Smooth muscle cell (in vitro differentiated cells): ENCODE data around the gene CFAP43. TPM values are rescaled to one million over a fixed set of nuclear protein-coding genes. Genes with fewer than 3 reads are reported as not detected.

Source experiments
- DNase-seq: peaks from one replicate; lab custom pipeline; 2025; ENCODE audit not compliant: unreplicated experiment; lab: John Stamatoyannopoulos, UW
- H2AFZ ChIP-seq: fragments of 200-600 bp; sonication (generic); 2 replicates; pipeline ENCODE4 v1.6.0; 2016; ENCODE audit warnings: antibody characterized with exemption, low read depth, mild to moderate bottlenecking
- H3F3A ChIP-seq: fragments of 200-600 bp; sonication (generic); 2 replicates; pipeline ENCODE4 v1.6.0; 2017; ENCODE audit warnings: antibody characterized with exemption, low read depth
- H3K27ac ChIP-seq: fragments of 200-600 bp; sonication (generic); 2 replicates; pipeline ENCODE4 v1.5.1; 2016; ENCODE audit warnings: low read depth, mild to moderate bottlenecking
- H3K27me3 ChIP-seq: fragments of 200-600 bp; sonication (generic); 2 replicates; pipeline ENCODE4 v1.6.1; 2016; ENCODE audit warnings: low read depth, mild to moderate bottlenecking
- H3K36me3 ChIP-seq: fragments of 200-600 bp; sonication (generic); 2 replicates; pipeline ENCODE4 v1.5.1; 2016; ENCODE audit warnings: low read depth
- H3K4me1 ChIP-seq: fragments of 200-600 bp; sonication (generic); 2 replicates; pipeline ENCODE4 v1.5.1; 2016; ENCODE audit warnings: low read depth
- H3K4me2 ChIP-seq: fragments of 200-600 bp; sonication (generic); 2 replicates; pipeline ENCODE4 v1.6.0; 2016; ENCODE audit warnings: mild to moderate bottlenecking
- H3K4me3 ChIP-seq: fragments of 200-600 bp; sonication (generic); 2 replicates; pipeline ENCODE4 v1.5.1; 2016; ENCODE audit warnings: mild to moderate bottlenecking
- H3K79me2 ChIP-seq: fragments of 200-600 bp; sonication (generic); 2 replicates; pipeline ENCODE4 v1.6.0; 2016; ENCODE audit warnings: low read depth, mild to moderate bottlenecking
- H3K9ac ChIP-seq: fragments of 200-600 bp; sonication (generic); 2 replicates; pipeline ENCODE4 v1.6.0; 2016; ENCODE audit warnings: low read depth
- H3K9me3 ChIP-seq: fragments of 200-600 bp; sonication (generic); replicated peaks from 2 replicates; pipeline ENCODE4 v1.5.1; 2016; ENCODE audit warnings: low read depth
- H4K20me1 ChIP-seq: fragments of 200-600 bp; sonication (generic); 2 replicates; pipeline ENCODE4 v1.6.0; 2016; ENCODE audit warnings: low read depth
- WGBS: methylation state at CpG from one replicate; pipeline ENCODE4 v1.1.7; 2016; ENCODE audit warnings: low lambda C conversion rate; 5-methylcytosine and 5-hydroxymethylcytosine counted together
- polyA plus RNA-seq: library from polyadenylated mRNA; unstranded; fragments of >200 nt; fragmentation: Nextera tagmentation; extraction: Ambion mirVana; gene quantifications from 2 replicates; pipeline ENCODE4 v1.2.1, GENCODE V29; 2016
- total RNA-seq: library from RNA; depleted of rRNA; stranded (reverse); fragments of >200 nt; gene quantifications from 2 replicates; pipeline ENCODE4 v1.2.3, GENCODE V29; 2014
- TF ChIP-seq, protein P1 (sequence below): fragments of 200-600 bp; sonication (generic); IDR thresholded peaks from 2 replicates; pipeline ENCODE4 v1.5.1; 2017; ENCODE audit warnings: borderline replicate concordance, mild to moderate bottlenecking, antibody characterized with exemption; ENCODE audit not compliant: insufficient read depth, poor library complexity, severe bottlenecking

Gene CFAP43
- total and polyA plus RNA-seq, 2 experiments from 2014 or later: 0.04 to 0.50 TPM

DNA sequence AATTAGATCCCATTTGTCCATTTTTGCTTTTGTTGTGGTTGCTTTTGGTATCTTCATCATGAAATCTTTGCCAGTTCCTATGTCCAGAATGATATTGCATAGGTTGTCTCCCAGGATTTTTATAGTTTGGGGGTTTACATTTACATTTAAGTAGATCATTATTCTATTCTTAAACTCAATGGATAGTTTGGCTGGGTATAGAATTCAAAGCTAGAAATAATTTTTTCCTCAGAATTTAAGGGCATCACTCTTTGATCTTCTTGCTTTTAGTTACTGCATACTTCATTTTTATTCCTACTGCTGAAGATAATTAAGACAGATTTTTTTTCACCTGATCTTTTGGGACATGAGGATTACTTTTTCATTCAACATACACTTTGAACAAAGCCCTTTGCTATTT is 80.4 kb downstream of the CFAP43 start:
- peaks cover 12% of the 10 kb centered on the region for H3K9me3 ChIP-seq
- peaks cover 4% of the 10 kb centered on the region for H3K4me1 ChIP-seq
- no peak overlapping the region for H3K27ac ChIP-seq

DNA sequence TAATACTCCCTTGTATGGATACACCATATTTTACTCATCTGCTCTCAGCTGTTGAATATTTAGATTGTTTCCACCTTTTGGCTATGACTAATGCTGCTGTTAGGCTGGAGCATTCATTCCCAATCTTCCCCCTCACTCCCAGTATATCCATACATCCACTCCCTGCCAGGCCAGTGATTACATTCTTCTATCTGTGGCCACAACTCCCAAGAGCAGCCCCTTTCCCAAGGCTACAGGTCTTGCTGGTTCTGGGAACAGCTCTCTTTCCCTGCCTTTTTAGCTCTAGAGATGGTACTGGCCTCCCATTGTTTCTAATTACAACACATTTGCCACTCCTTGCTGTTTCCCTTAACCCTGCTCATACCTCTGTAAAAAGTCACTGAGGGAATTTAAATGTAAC is 82.0 kb downstream of the CFAP43 start:
- Histone ChIP-seq H2AFZ (no peak overlapping the region), H3K4me3 (no peak overlapping the region), H3K36me3 (no peaks in the 10 kb centered on the region), H3K9me3 (peaks cover 12% of the 10 kb centered on the region), H3F3A (no peaks in the 10 kb centered on the region), H3K4me1 (no peaks in the 10 kb centered on the region), H3K4me2 (no peak overlapping the region), H3K27me3 (peaks cover 5% of the 10 kb centered on the region), H3K27ac (no peak overlapping the region), H4K20me1 (no peaks in the 10 kb centered on the region), H3K79me2 (no peaks in the 10 kb centered on the region), H3K9ac (no peak overlapping the region)
- no peak for DNase-seq
- TF ChIP-seq, protein P1, sequence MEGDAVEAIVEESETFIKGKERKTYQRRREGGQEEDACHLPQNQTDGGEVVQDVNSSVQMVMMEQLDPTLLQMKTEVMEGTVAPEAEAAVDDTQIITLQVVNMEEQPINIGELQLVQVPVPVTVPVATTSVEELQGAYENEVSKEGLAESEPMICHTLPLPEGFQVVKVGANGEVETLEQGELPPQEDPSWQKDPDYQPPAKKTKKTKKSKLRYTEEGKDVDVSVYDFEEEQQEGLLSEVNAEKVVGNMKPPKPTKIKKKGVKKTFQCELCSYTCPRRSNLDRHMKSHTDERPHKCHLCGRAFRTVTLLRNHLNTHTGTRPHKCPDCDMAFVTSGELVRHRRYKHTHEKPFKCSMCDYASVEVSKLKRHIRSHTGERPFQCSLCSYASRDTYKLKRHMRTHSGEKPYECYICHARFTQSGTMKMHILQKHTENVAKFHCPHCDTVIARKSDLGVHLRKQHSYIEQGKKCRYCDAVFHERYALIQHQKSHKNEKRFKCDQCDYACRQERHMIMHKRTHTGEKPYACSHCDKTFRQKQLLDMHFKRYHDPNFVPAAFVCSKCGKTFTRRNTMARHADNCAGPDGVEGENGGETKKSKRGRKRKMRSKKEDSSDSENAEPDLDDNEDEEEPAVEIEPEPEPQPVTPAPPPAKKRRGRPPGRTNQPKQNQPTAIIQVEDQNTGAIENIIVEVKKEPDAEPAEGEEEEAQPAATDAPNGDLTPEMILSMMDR: no peak

More for the DNA sequence above, 80.4 kb downstream of the CFAP43 start:
- Histone ChIP-seq H3K79me2 (no peaks in the 10 kb centered on the region), H3K9ac (no peak overlapping the region), H3K4me3 (no peak overlapping the region), H4K20me1 (no peaks in the 10 kb centered on the region), H3K4me2 (no peak overlapping the region), H3K27me3 (peaks cover 4% of the 10 kb centered on the region), H3F3A (no peaks in the 10 kb centered on the region), H2AFZ (no peak overlapping the region), H3K36me3 (no peaks in the 10 kb centered on the region)
- DNase-seq: no peak
- TF ChIP-seq, protein P1: no peak

DNA sequence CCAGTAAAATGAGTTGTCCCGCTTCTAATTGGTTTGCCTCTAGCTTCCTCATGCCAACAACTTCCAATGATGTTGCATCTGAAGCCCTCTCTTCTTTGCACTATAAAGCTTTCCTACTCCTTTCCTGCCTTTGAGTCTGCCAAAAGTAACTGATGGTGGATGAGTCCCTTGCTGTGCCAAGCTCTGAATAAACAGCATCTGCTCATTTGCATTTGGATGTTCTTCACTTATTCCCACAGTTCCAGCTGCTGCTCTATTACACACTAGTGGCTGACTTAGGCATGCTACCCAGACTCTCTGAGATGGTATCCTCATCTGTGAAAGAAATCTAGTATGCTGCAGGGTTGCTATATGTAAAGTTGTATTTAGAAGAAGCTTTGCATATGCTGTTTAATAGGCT is 85.3 kb downstream of the CFAP43 start:
- Histone ChIP-seq H3F3A (no peaks in the 10 kb centered on the region), H4K20me1 (no peaks in the 10 kb centered on the region), H3K9ac (no peak overlapping the region), H3K27ac (no peak overlapping the region), H3K4me1 (peaks cover 6% of the 10 kb centered on the region), H3K4me2 (no peak overlapping the region), H3K79me2 (no peaks in the 10 kb centered on the region), H3K36me3 (no peaks in the 10 kb centered on the region), H2AFZ (no peak overlapping the region), H3K27me3 (peaks cover 5% of the 10 kb centered on the region), H3K9me3 (peaks cover 7% of the 10 kb centered on the region), H3K4me3 (no peak overlapping the region)
- DNase-seq: no peak
- TF ChIP-seq, protein P1: no peak
- 88% methylated on average over 1 of the region's 1 CpG for WGBS

DNA sequence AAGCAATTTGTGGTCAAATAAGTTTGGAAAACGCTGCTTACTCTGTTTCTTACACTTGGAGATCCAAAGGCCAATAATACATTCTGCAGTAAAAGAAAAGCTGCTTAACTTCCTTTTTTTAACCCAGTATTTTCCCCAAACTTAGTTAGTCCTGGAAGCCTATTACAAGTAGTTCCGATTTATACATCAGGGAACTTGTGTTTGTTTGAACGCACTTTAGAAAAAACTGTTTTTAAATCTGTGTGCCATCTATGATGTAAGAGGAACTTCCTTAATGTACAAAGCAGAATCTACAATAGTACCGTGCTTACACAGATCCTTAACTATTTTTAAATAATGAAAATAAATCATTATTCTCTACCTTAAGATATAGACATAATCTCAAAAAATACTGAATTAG is 87.2 kb downstream of the CFAP43 start:
- no peaks in the 10 kb centered on the region for H3K9me3 ChIP-seq
- peaks cover 5% of the 10 kb centered on the region for H3K27me3 ChIP-seq
- no peaks in the 10 kb centered on the region for H3K36me3 ChIP-seq
- H3F3A ChIP-seq: no peaks in the 10 kb centered on the region
- WGBS: 93% methylated on average over 4 of the region's 4 CpGs
- no peak overlapping the region for H3K27ac ChIP-seq
- peaks cover 9% of the 10 kb centered on the region for H3K4me1 ChIP-seq
- no peak overlapping the region for H3K9ac ChIP-seq
- TF ChIP-seq, protein P1: no peak
- no peak for DNase-seq
- H2AFZ ChIP-seq: no peak overlapping the region
- no peaks in the 10 kb centered on the region for H4K20me1 ChIP-seq
- no peak overlapping the region for H3K4me2 ChIP-seq
- no peaks in the 10 kb centered on the region for H3K79me2 ChIP-seq
- no peak overlapping the region for H3K4me3 ChIP-seq
